Activated naive CD8-positive, alpha-beta T cell treated with anti-CD3 and anti-CD28 coated beads, Interleukin-2, amount 50 U/mL, for 16 hours (primary cell): ENCODE results near the gene PEDS1.
"Not testable (repeated sequence)": the region's sequence is repeated elsewhere in the genome, so short reads cannot be mapped to it uniquely, and the experiment has no call there.

ENCODE experiments used
- DNase-seq: peaks from one replicate; pipeline ENCODE4 v3.0.0-alpha.2; 2020; ENCODE audit warnings: low read depth, low spot score

The PEDS1 gene

DNA sequence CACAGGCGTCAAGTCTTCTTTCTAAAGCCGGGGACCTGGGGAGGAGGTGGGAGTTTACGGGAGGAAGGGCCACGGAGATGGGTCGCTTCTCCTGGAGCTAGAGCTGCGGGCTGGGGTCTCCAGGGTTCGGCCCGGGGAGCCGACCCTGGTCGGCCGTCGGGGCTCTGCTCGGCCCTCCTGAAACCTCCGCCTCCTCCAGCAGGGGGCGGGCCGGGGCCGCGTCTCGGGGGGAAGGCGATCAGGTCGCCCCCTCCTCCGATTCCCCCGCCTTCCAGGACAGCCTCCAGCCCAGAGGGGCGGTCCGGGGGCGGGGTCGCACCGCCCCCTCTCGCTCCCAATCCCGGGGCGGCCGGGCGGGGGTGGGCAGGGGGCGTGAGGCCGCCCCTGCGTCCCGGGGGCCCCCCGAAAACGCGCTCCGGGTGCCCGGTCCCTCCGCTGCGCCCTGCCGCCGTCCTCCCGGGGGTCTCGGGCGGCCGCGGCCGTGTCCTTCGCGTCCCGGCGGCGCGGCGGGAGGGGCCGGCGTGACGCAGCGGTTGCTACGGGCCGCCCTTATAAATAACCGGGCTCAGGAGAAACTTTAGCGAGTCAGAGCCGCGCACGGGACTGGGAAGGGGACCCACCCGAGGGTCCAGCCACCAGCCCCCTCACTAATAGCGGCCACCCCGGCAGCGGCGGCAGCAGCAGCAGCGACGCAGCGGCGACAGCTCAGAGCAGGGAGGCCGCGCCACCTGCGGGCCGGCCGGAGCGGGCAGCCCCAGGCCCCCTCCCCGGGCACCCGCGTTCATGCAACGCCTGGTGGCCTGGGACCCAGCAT lies 36.9 kb upstream of the PEDS1 start, which contains the start of gene CEBPB:
CEBPB (plus strand) TSS at position 580 of the 814 bp plus-strand sequence; CDS start at position 784, 204 bp downstream.
- peak; percentile 73 for DNase-seq

- DNase-seq: no peak
Measured at GRCh38 chr20:50189681-50190250, 36.2 kb upstream of the PEDS1 start.

DNA sequence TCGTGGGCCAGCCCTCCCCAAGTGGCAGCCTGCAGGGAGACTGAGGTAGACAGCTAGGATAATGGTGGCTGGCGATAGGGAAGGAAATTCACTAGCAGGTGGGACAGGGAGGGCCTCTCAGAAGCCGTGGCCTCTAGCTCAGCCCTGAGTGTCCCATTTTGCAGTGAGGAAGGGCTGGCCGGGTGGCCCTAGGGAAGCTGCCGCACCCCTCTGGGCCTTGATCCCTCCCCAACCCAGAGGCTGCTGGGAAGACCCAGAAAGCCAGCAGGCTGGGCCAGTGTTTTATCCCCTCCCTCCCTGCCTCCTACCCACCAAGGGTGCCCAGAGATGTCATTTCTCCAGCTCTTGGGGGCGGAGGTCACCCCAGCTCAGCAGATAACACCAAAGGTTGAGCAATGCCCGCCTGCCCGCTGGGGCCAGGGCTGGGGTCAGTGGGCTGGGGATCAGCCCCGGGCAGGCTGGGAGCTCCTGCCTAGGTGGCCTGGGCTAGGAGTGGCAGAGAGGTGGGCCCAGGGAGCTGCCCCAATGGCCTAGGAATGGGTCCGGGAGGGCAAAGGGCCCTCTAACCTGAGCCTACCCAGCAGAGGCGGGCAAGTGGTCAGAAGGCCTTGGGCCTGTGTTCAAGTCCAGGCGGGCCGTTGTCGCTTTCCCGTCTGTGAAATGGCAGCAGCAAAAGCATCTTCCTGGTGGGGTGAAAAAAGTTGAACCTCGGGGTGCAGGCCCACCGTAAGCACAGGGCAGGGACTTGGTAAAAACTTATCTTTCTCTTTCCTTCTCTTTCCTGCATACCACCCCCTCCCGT lies 35.6 kb upstream of the PEDS1 start:
- DNase-seq: no peak

DNA sequence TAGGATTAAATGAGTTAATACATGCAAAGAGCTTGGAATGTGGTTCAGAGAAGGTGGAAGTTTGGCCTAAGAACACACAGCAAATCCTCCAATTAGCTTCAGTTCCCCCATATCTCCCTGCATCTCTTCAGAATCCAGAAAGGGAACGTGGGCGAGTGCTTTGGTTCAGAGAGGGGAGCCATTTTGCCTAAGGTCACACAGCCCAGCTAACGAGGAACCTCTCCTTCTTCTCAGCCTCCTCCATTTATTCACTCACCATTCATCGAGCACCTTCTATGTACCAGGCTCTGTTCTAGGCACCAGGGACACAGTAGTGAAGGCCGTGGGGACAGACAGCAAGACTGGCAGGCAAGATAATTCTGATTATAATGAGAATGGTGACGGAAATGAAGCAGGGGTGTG lies 34.8 kb upstream of the PEDS1 start:
- DNase-seq: no peak

GRCh38 chr20:50187403-50188051 lies 34.0 kb upstream of the PEDS1 start:
- no peak for DNase-seq

DNA sequence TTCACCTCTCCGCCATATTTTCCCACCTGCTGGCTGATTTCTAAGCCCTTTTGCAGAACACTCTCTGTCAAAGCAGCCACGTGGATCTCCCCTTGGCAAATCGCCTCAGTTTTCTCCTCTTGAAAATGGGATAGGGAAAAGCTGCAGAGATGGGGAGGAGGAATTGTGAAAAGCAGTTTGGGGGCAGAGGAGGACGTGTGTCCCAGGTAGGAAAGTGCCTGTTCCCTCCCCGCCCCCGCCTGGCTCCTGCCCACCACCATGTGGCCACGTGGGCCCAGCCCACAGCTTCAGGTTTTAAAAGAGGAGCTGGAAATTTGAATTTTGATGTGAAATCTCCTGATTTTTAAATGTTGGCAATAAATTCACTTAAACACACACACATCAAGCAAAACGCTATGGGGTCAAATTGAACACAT lies 33.5 kb upstream of the PEDS1 start:
- no peak for DNase-seq

- peak; percentile 76 for DNase-seq
Measured at GRCh38 chr20:50186151-50186885, 32.8 kb upstream of the PEDS1 start.

DNA sequence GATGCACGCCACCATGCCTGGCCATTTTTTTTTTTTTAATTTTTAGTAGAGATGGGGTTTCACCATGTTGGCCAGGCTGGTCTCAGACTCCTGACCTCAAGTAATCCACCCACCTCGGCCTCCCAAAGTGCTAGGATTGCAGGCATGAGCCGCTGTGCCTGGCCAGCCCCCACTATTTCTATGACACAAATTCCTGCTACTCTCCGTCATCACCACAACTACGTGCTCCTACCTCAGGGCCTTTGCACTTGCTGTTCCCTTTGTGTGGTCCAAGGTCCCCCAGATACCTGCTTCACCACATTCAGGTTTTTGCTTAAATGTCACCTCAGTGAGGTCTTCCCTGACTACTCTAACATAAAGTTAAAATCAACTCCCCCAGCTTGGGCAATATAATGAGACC lies 31.9 kb upstream of the PEDS1 start:
- no peak for DNase-seq

DNA sequence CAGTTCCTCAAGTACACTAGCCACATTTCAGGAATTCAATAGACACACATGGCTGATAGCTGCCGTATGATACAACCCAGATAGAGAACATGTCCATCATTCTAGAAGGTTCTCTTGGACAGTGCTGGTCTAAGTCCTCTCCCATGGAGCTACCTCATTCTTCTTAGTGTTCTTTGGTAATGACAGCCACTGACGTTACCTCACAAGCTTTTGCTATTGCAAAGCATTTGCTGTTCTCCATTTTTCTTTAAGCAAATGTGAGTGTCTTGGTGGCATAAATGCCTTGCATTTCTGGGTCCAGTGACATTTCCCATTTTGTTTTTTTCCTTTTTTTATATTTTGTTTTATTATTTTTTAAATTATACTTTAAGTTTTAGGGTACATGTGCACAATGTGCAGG lies 28.8 kb upstream of the PEDS1 start:
- no peak for DNase-seq

DNA sequence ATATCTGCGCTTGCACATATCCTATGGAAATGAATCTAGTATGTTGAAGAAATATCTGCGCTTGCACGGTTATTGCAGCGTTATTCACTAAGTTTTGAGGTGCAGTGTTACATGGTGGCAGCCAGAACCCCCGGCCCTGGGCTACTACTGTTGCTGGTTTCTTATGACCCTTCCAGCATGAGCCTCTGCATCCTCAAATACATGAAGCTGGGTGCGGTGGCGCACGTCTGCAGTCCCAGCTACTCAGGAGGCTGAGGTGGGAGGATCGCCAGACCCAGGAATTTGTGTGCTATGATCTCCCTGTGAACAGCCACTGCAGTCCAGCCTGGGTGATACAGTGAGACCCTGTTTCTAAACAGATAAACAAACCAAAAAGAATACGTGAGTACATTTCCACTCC lies 27.8 kb upstream of the PEDS1 start:
- no peak for DNase-seq

- not testable (repeated sequence) for DNase-seq
Measured at GRCh38 chr20:50178672-50179071, 25.1 kb upstream of the PEDS1 start.

GRCh38 chr20:50175938-50176933 lies 22.7 kb upstream of the PEDS1 start:
- DNase-seq: no peak

- DNase-seq: no peak
Measured at GRCh38 chr20:50174456-50174855, 20.9 kb upstream of the PEDS1 start.

GRCh38 chr20:50172347-50173013 lies 19.0 kb upstream of the PEDS1 start:
- no peak for DNase-seq

DNA sequence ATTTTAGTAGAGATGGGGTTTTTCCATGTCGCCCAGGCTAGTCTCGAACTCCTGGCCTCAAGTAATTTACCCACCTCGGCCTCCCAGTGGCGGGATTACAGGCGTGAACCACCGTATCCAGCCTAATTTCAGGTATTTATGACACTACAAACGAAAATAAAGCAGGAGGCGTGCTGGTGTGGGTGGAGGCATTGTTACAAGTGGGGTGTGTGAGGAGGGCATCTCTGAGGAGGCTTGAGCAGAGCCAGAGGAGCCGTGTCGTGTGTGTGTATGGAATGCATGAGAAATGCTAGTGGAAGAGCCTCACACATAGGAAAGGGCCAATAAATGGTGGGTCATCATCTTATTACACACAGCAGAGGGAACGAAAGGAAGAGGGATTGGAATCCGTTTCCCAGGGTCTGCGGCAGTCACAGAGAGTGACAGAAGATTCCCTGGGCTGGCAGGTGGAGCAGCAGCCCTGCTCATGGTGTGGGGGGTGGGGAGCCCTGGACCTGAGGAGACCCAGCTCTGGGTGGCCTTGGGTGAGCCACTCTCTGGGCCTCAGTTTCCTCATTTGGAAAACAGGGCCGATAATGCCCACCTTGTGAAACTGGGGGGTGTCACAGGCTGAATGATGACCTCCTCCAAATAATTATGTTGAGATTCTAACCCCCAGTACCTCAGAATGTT lies 17.2 kb upstream of the PEDS1 start:
- DNase-seq: no peak

DNA sequence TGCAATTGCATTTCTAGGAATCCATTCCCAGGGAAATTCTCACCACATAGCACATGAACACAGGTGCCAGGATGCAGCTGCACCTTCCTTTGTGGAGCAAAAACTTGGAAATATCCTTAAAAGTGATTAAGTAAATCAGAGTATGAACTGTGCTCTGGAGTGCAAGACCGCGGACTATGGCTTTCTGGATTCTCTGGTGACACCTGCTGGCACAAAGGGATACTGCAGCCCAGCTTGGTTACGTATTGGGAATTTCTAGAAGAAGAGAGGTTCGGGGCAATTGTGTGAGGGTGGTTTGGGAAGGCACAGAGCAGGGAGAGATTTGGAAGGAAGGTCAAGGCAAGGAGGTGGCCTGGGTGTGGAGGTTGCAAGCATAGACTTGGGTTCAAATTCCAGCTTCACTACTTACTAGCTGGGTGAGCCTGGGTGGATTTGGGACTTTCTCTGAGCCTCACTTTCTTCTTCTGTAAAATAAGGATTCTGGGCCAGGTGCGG lies 15.9 kb upstream of the PEDS1 start:
- peak; percentile 64 for DNase-seq

- DNase-seq: peak; percentile 69
Measured at GRCh38 chr20:50165684-50166554, 12.4 kb upstream of the PEDS1 start.
